Aorta (tissue), 5 donors: Measurements from ENCODE around the gene ZDHHC14. TPM values are rescaled to one million over a fixed set of nuclear protein-coding genes. Genes with fewer than 3 reads are reported as not detected.

Experiments
- ATAC-seq: fragments of 200-7000 bp; cut with Tn5 transposase; one replicate; pipeline ENCODE4 v1.9.1; 2022; ENCODE audit warnings: moderate library complexity; ENCODE audit not compliant: low FRiP score
- DNase-seq, 2 donors: peaks; one replicate each; pipeline ENCODE4 v3.0.0-alpha.2; 2020
- H3K27ac ChIP-seq, 2 donors: one replicate each; pipeline ENCODE4 v1.5.1; 2013; ENCODE audit warnings: low read length in 2 of 2, mild to moderate bottlenecking in 2 of 2, moderate library complexity in 2 of 2, control low read depth in 1 of 2, inconsistent platforms in 1 of 2, low read depth in 1 of 2
- H3K27me3 ChIP-seq, 2 donors: one replicate each; pipeline ENCODE4 v1.6.1; 2013; ENCODE audit warnings: control low read depth in 1 of 2, low read length in 1 of 2, mild to moderate bottlenecking in 1 of 2, moderate library complexity in 1 of 2; ENCODE audit not compliant: insufficient read depth in 2 of 2, control insufficient read depth in 1 of 2
- H3K36me3 ChIP-seq, 2 donors: one replicate each; pipeline ENCODE4 v1.6.1; 2013; ENCODE audit warnings: control low read depth in 1 of 2, low read length in 1 of 2, mild to moderate bottlenecking in 1 of 2; ENCODE audit not compliant: insufficient read depth in 2 of 2, control insufficient read depth in 1 of 2
- H3K4me1 ChIP-seq, 2 donors: one replicate each; pipeline ENCODE4 v1.6.1; 2013; ENCODE audit warnings: low read length in 2 of 2, control low read depth in 1 of 2, mild to moderate bottlenecking in 1 of 2, moderate library complexity in 1 of 2; ENCODE audit not compliant: insufficient read depth in 2 of 2, control insufficient read depth in 1 of 2
- H3K4me3 ChIP-seq, 2 donors: one replicate each; pipeline ENCODE4 v1.5.1; 2013; ENCODE audit warnings: low read length in 2 of 2, control low read depth in 1 of 2, mild to moderate bottlenecking in 1 of 2
- H3K9me3 ChIP-seq: one replicate; pipeline ENCODE4 v1.6.1; 2013; ENCODE audit warnings: mild to moderate bottlenecking, low read length; ENCODE audit not compliant: control insufficient read depth
- WGBS, 2 donors: extraction: QIAGEN DNeasy Blood & Tissue Kit; methylation state at CpG; one replicate each; pipeline ENCODE4 v1.1.7; 2013; 5-methylcytosine and 5-hydroxymethylcytosine counted together
- intact Hi-C, 2 donors: fragments of 100-400 bp; cut with DNase I; formaldehyde crosslinking; loops; one replicate each; pipeline versions ENCODE4 v1.14.2 to v1.15.0; 2022
- polyA plus RNA-seq, 2 donors: library from polyadenylated mRNA; stranded (reverse); fragments of 200-250 nt; gene quantifications; one replicate each; pipeline ENCODE4 v1.2.3, GENCODE V29; 2013
- total RNA-seq, 2 donors: library from RNA; stranded (reverse); fragmentation: NEBNext Ultra II Directional; extraction: Animal tissue kit (Norgen Biotek cat#: 25700); gene quantifications; one replicate each; pipeline ENCODE4 v1.2.1, GENCODE V29; 2021
- donor health status: healthy with polysubstance abuse.
- donor health status: Bipolar disorder and iron deficiency.
- donor health status: DM: no; HTN: no; CAD: no.
- donor health status: DM: no; HTN: no; CAD: no.
- donor health status: DM: yes; HTN: yes; CAD: no.

Gene ZDHHC14
- total and polyA plus RNA-seq, 4 donors, result 2.8 to 17.8 (median 14.4) TPM

GRCh38 chr6:157503018-157503747, 122.2 kb downstream of the ZDHHC14 start:
- intact Hi-C loops, result no loop called here

GRCh38 chr6:157505912-157506491, 125.0 kb downstream of the ZDHHC14 start:
- DNase-seq (no peak), ATAC-seq (no peak)
- peaks cover 2% of the 10 kb centered on the region for H3K9me3 ChIP-seq
- H3K4me1 ChIP-seq, result no peaks in the 10 kb centered on the region
- no peak overlapping the region for H3K4me3 ChIP-seq
- intact Hi-C loops, result no loop called here
- H3K27me3 ChIP-seq, result peaks cover 0 to 1% of the 10 kb centered on the region in 2 donors
- 96 to 98% methylated on average over 3 of the region's 3 CpGs for WGBS, 2 donors
- peaks cover 0 to 1% of the 10 kb centered on the region in 2 donors for H3K36me3 ChIP-seq
- H3K27ac ChIP-seq, result no peak overlapping the region

More at GRCh38 chr6:157503018-157503747, 122.2 kb downstream of the ZDHHC14 start:
- no peaks in the 10 kb centered on the region for H3K4me1 ChIP-seq
- H3K27me3 ChIP-seq, result peaks cover 0 to 1% of the 10 kb centered on the region in 2 donors
- H3K4me3 ChIP-seq, result no peak overlapping the region
- ATAC-seq (no peak), DNase-seq (no peak)
- H3K36me3 ChIP-seq, result peaks cover 0 to 1% of the 10 kb centered on the region in 2 donors
- WGBS, 2 donors, result 80 to 90% methylated on average over 6 of the region's 6 CpGs
- peaks cover 2% of the 10 kb centered on the region for H3K9me3 ChIP-seq
- no peak overlapping the region for H3K27ac ChIP-seq

GRCh38 chr6:157510323-157511188, 129.6 kb downstream of the ZDHHC14 start:
- 89 to 91% methylated on average over 24 of the region's 24 CpGs for WGBS, 2 donors
- no peak overlapping the region for H3K27ac ChIP-seq
- peaks cover 2% of the 10 kb centered on the region for H3K9me3 ChIP-seq
- no peaks in the 10 kb centered on the region for H3K27me3 ChIP-seq
- intact Hi-C loops, result no loop called here
- DNase-seq (no peak), ATAC-seq (no peak)
- no peaks in the 10 kb centered on the region for H3K4me1 ChIP-seq
- no peak overlapping the region for H3K4me3 ChIP-seq
- H3K36me3 ChIP-seq, result peaks cover 0 to 1% of the 10 kb centered on the region in 2 donors

- H3K9me3 ChIP-seq, result no peaks in the 10 kb centered on the region
- ATAC-seq (no peak), DNase-seq (no peak)
- no peaks in the 10 kb centered on the region for H3K36me3 ChIP-seq
- intact Hi-C loops, result no loop called here
- 96 to 97% methylated on average over 16 of the region's 16 CpGs for WGBS, 2 donors
- no peak overlapping the region for H3K4me3 ChIP-seq
- H3K27me3 ChIP-seq, result no peaks in the 10 kb centered on the region
- no peak overlapping the region for H3K27ac ChIP-seq
- H3K4me1 ChIP-seq, result no peaks in the 10 kb centered on the region
Measured at GRCh38 chr6:157511682-157512381, 130.8 kb downstream of the ZDHHC14 start.

- no peak for ATAC-seq
- Histone ChIP-seq H3K36me3 (no peaks in the 10 kb centered on the region), H3K27me3 (no peaks in the 10 kb centered on the region), H3K4me1 (no peaks in the 10 kb centered on the region), H3K4me3 (no peak overlapping the region), H3K27ac (no peak overlapping the region), H3K9me3 (no peaks in the 10 kb centered on the region)
- 83 to 91% methylated on average over 5 of the region's 5 CpGs for WGBS, 2 donors
- intact Hi-C loops, result no loop called here
- no peak for DNase-seq
Measured at GRCh38 chr6:157512382-157512682, 131.3 kb downstream of the ZDHHC14 start.

GRCh38 chr6:157513004-157513603, 132.1 kb downstream of the ZDHHC14 start:
- 67 to 68% methylated on average over 9 of the region's 9 CpGs for WGBS, 2 donors
- ATAC-seq (no peak), DNase-seq (no peak)
- H3K9me3 ChIP-seq, result no peaks in the 10 kb centered on the region
- intact Hi-C loops, result no loop called here
- no peaks in the 10 kb centered on the region for H3K36me3 ChIP-seq
- H3K4me3 ChIP-seq, result no peak overlapping the region
- H3K27me3 ChIP-seq, result no peaks in the 10 kb centered on the region
- no peak overlapping the region for H3K27ac ChIP-seq
- H3K4me1 ChIP-seq, result no peaks in the 10 kb centered on the region

- no peak for DNase-seq
- 92 to 96% methylated on average over 13 of the region's 13 CpGs for WGBS, 2 donors
Measured at GRCh38 chr6:157513619-157514485, 132.9 kb downstream of the ZDHHC14 start.

More at GRCh38 chr6:157513619-157514485, 132.9 kb downstream of the ZDHHC14 start:
- Histone ChIP-seq H3K27me3 (no peaks in the 10 kb centered on the region), H3K4me1 (no peaks in the 10 kb centered on the region), H3K9me3 (no peaks in the 10 kb centered on the region), H3K27ac (no peak overlapping the region), H3K36me3 (no peaks in the 10 kb centered on the region), H3K4me3 (no peak overlapping the region)
- ATAC-seq, result no peak
- intact Hi-C loops, result no loop called here
